ENCODE data around the gene SDK1. TPM values are rescaled to one million over a fixed set of nuclear protein-coding genes. Genes with fewer than 3 reads are reported as not detected.

SDK1 gene
- total and polyA plus RNA-seq, 2 of the 8 experiments (the other 6 are each of a cell fraction or from before 2014, with no cell fraction given), result 3.3 to 7.2 TPM

GRCh38 chr7:4139656-4140625 lies 838.9 kb downstream of the SDK1 start:
- Histone ChIP-seq H3K36me3 (ENCODE audit: control insufficient read depth in 2 of 4, insufficient read depth in 4 of 4, low read length in 3 of 4) (no peaks in the 10 kb centered on the region), H3K4me1 (replicated peaks in 1 of 4; ENCODE audit: control insufficient read depth in 3 of 4, insufficient read depth in 4 of 4, low read length in 3 of 4) (peaks cover 0 to 36% (median 24%) of the 10 kb centered on the region in 4 experiments; a peak in 6 of 7 replicates), H3K4ac (replicated peaks; ENCODE audit: insufficient read length, low read depth, low read length) (no peak overlapping the region), H3K79me1 (ENCODE audit: low read depth, low read length) (no peaks in the 10 kb centered on the region), H4K20me1 (replicated peaks in 1 of 2; ENCODE audit: control insufficient read depth in 1 of 2, insufficient read depth in 2 of 2, low read length in 2 of 2) (peaks cover 0 to 2% of the 10 kb centered on the region in 2 experiments), H3K14ac (ENCODE audit: insufficient read length) (no peak overlapping the region), H3K27ac (ENCODE audit: low read depth, low read length) (no peak overlapping the region), H4K91ac (replicated peaks; ENCODE audit: insufficient read length, low read length) (no peak overlapping the region), H3K18ac (ENCODE audit: extremely low read depth, low read length) (no peak overlapping the region; the same call in 1 of the 2 replicates), H2BK15ac (ENCODE audit: low read length) (no peak overlapping the region), H3K9me3 (ENCODE audit: insufficient read depth in 2 of 2, low read depth in 1 of 2, low read length in 1 of 2) (no peaks in the 10 kb centered on the region), H2BK12ac (ENCODE audit: low read depth, low read length) (no peak overlapping the region), H4K8ac (ENCODE audit: extremely low read depth, insufficient read depth, low read length) (peak overlapping the region; percentile 77; the same call in 1 of the 2 replicates), H3K9ac (replicated peaks in 1 of 4; ENCODE audit: extremely low read depth in 1 of 4, low read depth in 3 of 4, low read length in 3 of 4) (no peak overlapping the region; a peak in 1 of 7 replicates), H3K56ac (replicated peaks; ENCODE audit: insufficient read length, low read depth, low read length) (no peak overlapping the region), H4K5ac (ENCODE audit: insufficient read length, low read depth, low read length) (no peak overlapping the region), H2BK20ac (ENCODE audit: low read length) (no peak overlapping the region), H2BK5ac (ENCODE audit: low read depth, low read length) (no peak overlapping the region), H3K23me2 (ENCODE audit: low read depth, low read length) (no peaks in the 10 kb centered on the region), H3K27me3 (replicated peaks in 1 of 4; ENCODE audit: control insufficient read depth in 3 of 4, extremely low read depth in 1 of 4, insufficient read depth in 3 of 4, low read length in 3 of 4) (no peaks in the 10 kb centered on the region), H3K4me3 (ENCODE audit: extremely low read depth in 1 of 4, insufficient read depth in 2 of 4, low read depth in 3 of 4, low read length in 4 of 4) (no peak overlapping the region), H2AFZ (ENCODE audit: low read length) (no peak overlapping the region), H2AK5ac (ENCODE audit: low read depth, low read length) (no peak overlapping the region; the same call in 1 of the 2 replicates), H3K4me2 (ENCODE audit: insufficient read depth in 1 of 2, low read depth in 2 of 2, low read length in 2 of 2) (no peak overlapping the region), H2BK120ac (replicated peaks; ENCODE audit: low read depth, low read length) (no peak overlapping the region), H3K23ac (ENCODE audit: insufficient read length) (no peak overlapping the region), H3K79me2 (ENCODE audit: control insufficient read depth in 1 of 2, insufficient read depth in 2 of 2, low read length in 2 of 2) (no peaks in the 10 kb centered on the region)
- 91% methylated on average over 21 of the region's 21 CpGs; no CpG with 5 or more reads in 1 of the 2 experiments for WGBS, 2 experiments (ENCODE audit: extremely low coverage in 1 of 2, insufficient coverage in 1 of 2, insufficient read length in 1 of 2, insufficient replicate concordance in 2 of 2, low coverage in 1 of 2, low lambda C conversion rate in 2 of 2, missing lambda C conversion rate in 1 of 2)
- ChIA-PET CTCF (ENCODE audit: partially characterized antibody) (interaction anchor here (0.9 kb wide), 1 partner anchor 9 kb away, joined by 5 read pairs; no protein-coding TSS in a partner anchor), POLR2A (ENCODE audit: partially characterized antibody) (interaction anchor here (1.2 kb wide), 1 partner anchor 9 kb away, joined by 3 read pairs; no protein-coding TSS in a partner anchor)
- FAIRE-seq (no peak), DNase-seq (ENCODE audit: low read depth in 1 of 2, low spot score in 2 of 2) (no peak)
- no peak for TF ChIP-seq FOSL1 (IDR thresholded peaks at IDR 0.05; ENCODE audit: insufficient read depth, low read depth, low read length)
- no peak for TF ChIP-seq ATF3 (IDR thresholded peaks at IDR 0.05; ENCODE audit: insufficient read depth, low read depth, low read length)
- no peak for TF ChIP-seq NRF1 (IDR thresholded peaks at IDR 0.05; ENCODE audit: low read depth, low read length)
- TF ChIP-seq POLR2AphosphoS5 (IDR thresholded peaks at IDR 0.05; ENCODE audit: low read depth, low read length), result no peak
- no peak for TF ChIP-seq E2F6 (IDR thresholded peaks at IDR 0.05)
- no peak for TF ChIP-seq NANOG (IDR thresholded peaks at IDR 0.05; ENCODE audit: insufficient read depth, low read depth, low read length, poor library complexity, severe bottlenecking)
- TF ChIP-seq YY1 (IDR thresholded peaks at IDR 0.05; ENCODE audit: low read depth, low read length), result no peak
- no peak for TF ChIP-seq POLR2A (IDR thresholded peaks at IDR 0.05; ENCODE audit: control extremely low read depth in 1 of 2, low read depth in 2 of 2, low read length in 2 of 2)
- TF ChIP-seq TCF12 (IDR thresholded peaks at IDR 0.05; ENCODE audit: low read depth, low read length), result no peak
- no peak for TF ChIP-seq KDM1A (IDR thresholded peaks at IDR 0.05; ENCODE audit: borderline replicate concordance, low read length)
- TF ChIP-seq SIX5 (IDR thresholded peaks at IDR 0.05; ENCODE audit: low read depth, low read length), result no peak
